ENCODE data around the gene TSR1. TPM values are rescaled to one million over a fixed set of nuclear protein-coding genes. Genes with fewer than 3 reads are reported as not detected.

Gene TSR1
- total RNA-seq, 2 experiments from 2014 or later, result 36.0 to 36.6 TPM

GRCh38 chr17:2366747-2367494, 30.7 kb upstream of the TSR1 start:
- Mint-ChIP-seq H3K4me3 (no peak overlapping the region), H3K36me3 (ENCODE audit: low read depth) (peaks cover 8% of the 10 kb centered on the region), H3K27ac (no peak overlapping the region), H3K4me1 (ENCODE audit: low read depth) (no peaks in the 10 kb centered on the region), H3K9me3 (ENCODE audit: insufficient read depth) (no peaks in the 10 kb centered on the region), H3K27me3 (ENCODE audit: low read depth) (no peaks in the 10 kb centered on the region)
- CTCF ChIA-PET, result interaction anchor here (1.1 to 1.2 kb wide), 3 partner anchors 14 to 49 kb away, joined by 3 to 4 read pairs (median 4); no protein-coding TSS in a partner anchor
- ATAC-seq (no peak), DNase-seq (no peak)
- POLR2A ChIA-PET, result no interaction called here

- no peak overlapping the region for H3K27ac Mint-ChIP-seq
- POLR2A ChIA-PET, result no interaction called here
- H3K4me1 Mint-ChIP-seq (ENCODE audit: low read depth), result no peaks in the 10 kb centered on the region
- H3K36me3 Mint-ChIP-seq (ENCODE audit: low read depth), result peaks cover 4% of the 10 kb centered on the region
- CTCF ChIA-PET, result no interaction called here
- H3K27me3 Mint-ChIP-seq (ENCODE audit: low read depth), result no peaks in the 10 kb centered on the region
- no peak overlapping the region for H3K4me3 Mint-ChIP-seq
- no peak for ATAC-seq
- no peak for DNase-seq
- no peaks in the 10 kb centered on the region for H3K9me3 Mint-ChIP-seq (ENCODE audit: insufficient read depth)
These were observed 28.9 kb upstream of the TSR1 start for GRCh38 chr17:2365132-2365531.

- ChIA-PET CTCF (no interaction called here), POLR2A (no interaction called here)
- H3K4me3 Mint-ChIP-seq, result no peak overlapping the region
- no peaks in the 10 kb centered on the region for H3K27me3 Mint-ChIP-seq (ENCODE audit: low read depth)
- H3K27ac Mint-ChIP-seq, result no peak overlapping the region
- DNase-seq (no peak), ATAC-seq (no peak)
- no peaks in the 10 kb centered on the region for H3K4me1 Mint-ChIP-seq (ENCODE audit: low read depth)
- no peaks in the 10 kb centered on the region for H3K9me3 Mint-ChIP-seq (ENCODE audit: insufficient read depth)
- H3K36me3 Mint-ChIP-seq (ENCODE audit: low read depth), result peaks cover 4% of the 10 kb centered on the region
These were observed 28.5 kb upstream of the TSR1 start for GRCh38 chr17:2364763-2365116.

- Mint-ChIP-seq H3K4me1 (ENCODE audit: low read depth) (no peaks in the 10 kb centered on the region), H3K9me3 (ENCODE audit: insufficient read depth) (no peaks in the 10 kb centered on the region), H3K36me3 (ENCODE audit: low read depth) (peaks cover 4% of the 10 kb centered on the region), H3K27ac (no peak overlapping the region), H3K27me3 (ENCODE audit: low read depth) (no peaks in the 10 kb centered on the region), H3K4me3 (no peak overlapping the region)
- POLR2A ChIA-PET, result no interaction called here
- DNase-seq (no peak), ATAC-seq (no peak)
- CTCF ChIA-PET, result no interaction called here
These were observed 27.9 kb upstream of the TSR1 start for GRCh38 chr17:2363851-2364762.

GRCh38 chr17:2363318-2363717, 27.1 kb upstream of the TSR1 start:
- peaks cover 4% of the 10 kb centered on the region for H3K36me3 Mint-ChIP-seq (ENCODE audit: low read depth)
- POLR2A ChIA-PET, result no interaction called here
- no peaks in the 10 kb centered on the region for H3K27me3 Mint-ChIP-seq (ENCODE audit: low read depth)
- DNase-seq, result no peak
- ATAC-seq, result no peak
- CTCF ChIA-PET, result no interaction called here
- H3K4me1 Mint-ChIP-seq (ENCODE audit: low read depth), result no peaks in the 10 kb centered on the region
- no peak overlapping the region for H3K4me3 Mint-ChIP-seq
- H3K27ac Mint-ChIP-seq, result no peak overlapping the region
- H3K9me3 Mint-ChIP-seq (ENCODE audit: insufficient read depth), result no peaks in the 10 kb centered on the region

GRCh38 chr17:2362881-2363280, 26.6 kb upstream of the TSR1 start:
- Mint-ChIP-seq H3K4me3 (no peak overlapping the region), H3K27ac (no peak overlapping the region), H3K4me1 (ENCODE audit: low read depth) (no peaks in the 10 kb centered on the region), H3K27me3 (ENCODE audit: low read depth) (no peaks in the 10 kb centered on the region), H3K9me3 (ENCODE audit: insufficient read depth) (no peaks in the 10 kb centered on the region), H3K36me3 (ENCODE audit: low read depth) (peaks cover 3% of the 10 kb centered on the region)
- DNase-seq (no peak), ATAC-seq (no peak)
- ChIA-PET POLR2A (no interaction called here), CTCF (no interaction called here)

- no peak for ATAC-seq
- H3K4me1 Mint-ChIP-seq (ENCODE audit: low read depth), result no peaks in the 10 kb centered on the region
- POLR2A ChIA-PET, result no interaction called here
- CTCF ChIA-PET, result no interaction called here
- no peaks in the 10 kb centered on the region for H3K27me3 Mint-ChIP-seq (ENCODE audit: low read depth)
- no peaks in the 10 kb centered on the region for H3K9me3 Mint-ChIP-seq (ENCODE audit: insufficient read depth)
- no peak overlapping the region for H3K4me3 Mint-ChIP-seq
- H3K27ac Mint-ChIP-seq, result no peak overlapping the region
- peaks cover 2% of the 10 kb centered on the region for H3K36me3 Mint-ChIP-seq (ENCODE audit: low read depth)
- no peak for DNase-seq
These were observed 26.2 kb upstream of the TSR1 start for GRCh38 chr17:2362416-2362815.

- no peak for ATAC-seq
- ChIA-PET POLR2A (no interaction called here), CTCF (interaction anchor here (1.9 kb wide), 2 partner anchors 20 to 24 kb away, joined by 4 to 7 read pairs; no protein-coding TSS in a partner anchor)
- Mint-ChIP-seq H3K9me3 (ENCODE audit: insufficient read depth) (no peaks in the 10 kb centered on the region), H3K27ac (no peak overlapping the region), H3K27me3 (ENCODE audit: low read depth) (no peaks in the 10 kb centered on the region), H3K4me1 (ENCODE audit: low read depth) (no peaks in the 10 kb centered on the region), H3K4me3 (no peak overlapping the region), H3K36me3 (ENCODE audit: low read depth) (peaks cover 2% of the 10 kb centered on the region)
- DNase-seq, result no peak
These were observed 25.8 kb upstream of the TSR1 start for GRCh38 chr17:2362016-2362415.

GRCh38 chr17:2361010-2361760, 24.9 kb upstream of the TSR1 start:
- ATAC-seq (no peak), DNase-seq (no peak)
- Mint-ChIP-seq H3K27ac (no peak overlapping the region), H3K9me3 (ENCODE audit: insufficient read depth) (no peaks in the 10 kb centered on the region), H3K4me3 (no peak overlapping the region), H3K4me1 (ENCODE audit: low read depth) (no peaks in the 10 kb centered on the region), H3K36me3 (ENCODE audit: low read depth) (peaks cover 2% of the 10 kb centered on the region), H3K27me3 (ENCODE audit: low read depth) (no peaks in the 10 kb centered on the region)
- ChIA-PET CTCF (interaction anchor here (0.9 to 1.9 kb wide), 5 partner anchors 8 to 55 kb away, joined by 3 to 7 read pairs (median 4); no protein-coding TSS in a partner anchor), POLR2A (no interaction called here)

GRCh38 chr17:2357931-2358434, 21.7 kb upstream of the TSR1 start:
- Mint-ChIP-seq H3K27me3 (ENCODE audit: low read depth) (no peaks in the 10 kb centered on the region), H3K9me3 (ENCODE audit: insufficient read depth) (no peaks in the 10 kb centered on the region), H3K4me1 (ENCODE audit: low read depth) (peaks cover 15% of the 10 kb centered on the region), H3K4me3 (no peak overlapping the region), H3K27ac (no peak overlapping the region), H3K36me3 (ENCODE audit: low read depth) (peaks cover 2% of the 10 kb centered on the region)
- DNase-seq, result no peak
- ChIA-PET POLR2A (no interaction called here), CTCF (interaction anchor here (0.9 kb wide), 1 partner anchor 24 kb away, joined by 3 read pairs; no protein-coding TSS in a partner anchor)
- ATAC-seq, result no peak

GRCh38 chr17:2357237-2357636, 21.0 kb upstream of the TSR1 start:
- DNase-seq, result no peak
- Mint-ChIP-seq H3K27me3 (ENCODE audit: low read depth) (no peaks in the 10 kb centered on the region), H3K9me3 (ENCODE audit: insufficient read depth) (no peaks in the 10 kb centered on the region), H3K36me3 (ENCODE audit: low read depth) (no peaks in the 10 kb centered on the region), H3K4me1 (ENCODE audit: low read depth) (peaks cover 19% of the 10 kb centered on the region), H3K27ac (no peak overlapping the region), H3K4me3 (no peak overlapping the region)
- ChIA-PET CTCF (no interaction called here), POLR2A (no interaction called here)
- ATAC-seq, result no peak
